ENCODE data around the gene ARHGAP11A. TPM values are rescaled to one million over a fixed set of nuclear protein-coding genes. Genes with fewer than 3 reads are reported as not detected.

Gene ARHGAP11A
- total and polyA plus RNA-seq, 2 of the 13 experiments (the other 11 are each of a cell fraction or from before 2014, with no cell fraction given), result 5.1 to 46.3 TPM

- no peak overlapping the region for H3K4me3 ChIP-seq (replicated peaks in 1 of 3; ENCODE audit: insufficient read depth in 1 of 3, low read depth in 2 of 3, low read length in 3 of 3)
- TF ChIP-seq, protein P1, sequence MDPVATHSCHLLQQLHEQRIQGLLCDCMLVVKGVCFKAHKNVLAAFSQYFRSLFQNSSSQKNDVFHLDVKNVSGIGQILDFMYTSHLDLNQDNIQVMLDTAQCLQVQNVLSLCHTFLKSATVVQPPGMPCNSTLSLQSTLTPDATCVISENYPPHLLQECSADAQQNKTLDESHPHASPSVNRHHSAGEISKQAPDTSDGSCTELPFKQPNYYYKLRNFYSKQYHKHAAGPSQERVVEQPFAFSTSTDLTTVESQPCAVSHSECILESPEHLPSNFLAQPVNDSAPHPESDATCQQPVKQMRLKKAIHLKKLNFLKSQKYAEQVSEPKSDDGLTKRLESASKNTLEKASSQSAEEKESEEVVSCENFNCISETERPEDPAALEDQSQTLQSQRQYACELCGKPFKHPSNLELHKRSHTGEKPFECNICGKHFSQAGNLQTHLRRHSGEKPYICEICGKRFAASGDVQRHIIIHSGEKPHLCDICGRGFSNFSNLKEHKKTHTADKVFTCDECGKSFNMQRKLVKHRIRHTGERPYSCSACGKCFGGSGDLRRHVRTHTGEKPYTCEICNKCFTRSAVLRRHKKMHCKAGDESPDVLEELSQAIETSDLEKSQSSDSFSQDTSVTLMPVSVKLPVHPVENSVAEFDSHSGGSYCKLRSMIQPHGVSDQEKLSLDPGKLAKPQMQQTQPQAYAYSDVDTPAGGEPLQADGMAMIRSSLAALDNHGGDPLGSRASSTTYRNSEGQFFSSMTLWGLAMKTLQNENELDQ (CRISPR knock-in tag; IDR thresholded peaks at IDR 0.05; ENCODE audit: borderline replicate concordance), result no peak
- no peak for TF ChIP-seq SIX1 (CRISPR knock-in tag; IDR thresholded peaks at IDR 0.05; ENCODE audit: borderline replicate concordance)
- no peak for TF ChIP-seq YEATS2 (CRISPR knock-in tag; IDR thresholded peaks at IDR 0.05; ENCODE audit: borderline replicate concordance)
- TF ChIP-seq, protein P2, sequence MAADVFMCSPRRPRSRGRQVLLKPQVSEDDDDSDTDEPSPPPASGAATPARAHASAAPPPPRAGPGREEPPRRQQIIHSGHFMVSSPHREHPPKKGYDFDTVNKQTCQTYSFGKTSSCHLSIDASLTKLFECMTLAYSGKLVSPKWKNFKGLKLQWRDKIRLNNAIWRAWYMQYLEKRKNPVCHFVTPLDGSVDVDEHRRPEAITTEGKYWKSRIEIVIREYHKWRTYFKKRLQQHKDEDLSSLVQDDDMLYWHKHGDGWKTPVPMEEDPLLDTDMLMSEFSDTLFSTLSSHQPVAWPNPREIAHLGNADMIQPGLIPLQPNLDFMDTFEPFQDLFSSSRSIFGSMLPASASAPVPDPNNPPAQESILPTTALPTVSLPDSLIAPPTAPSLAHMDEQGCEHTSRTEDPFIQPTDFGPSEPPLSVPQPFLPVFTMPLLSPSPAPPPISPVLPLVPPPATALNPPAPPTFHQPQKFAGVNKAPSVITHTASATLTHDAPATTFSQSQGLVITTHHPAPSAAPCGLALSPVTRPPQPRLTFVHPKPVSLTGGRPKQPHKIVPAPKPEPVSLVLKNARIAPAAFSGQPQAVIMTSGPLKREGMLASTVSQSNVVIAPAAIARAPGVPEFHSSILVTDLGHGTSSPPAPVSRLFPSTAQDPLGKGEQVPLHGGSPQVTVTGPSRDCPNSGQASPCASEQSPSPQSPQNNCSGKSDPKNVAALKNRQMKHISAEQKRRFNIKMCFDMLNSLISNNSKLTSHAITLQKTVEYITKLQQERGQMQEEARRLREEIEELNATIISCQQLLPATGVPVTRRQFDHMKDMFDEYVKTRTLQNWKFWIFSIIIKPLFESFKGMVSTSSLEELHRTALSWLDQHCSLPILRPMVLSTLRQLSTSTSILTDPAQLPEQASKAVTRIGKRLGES (CRISPR knock-in tag; IDR thresholded peaks at IDR 0.05; ENCODE audit: borderline replicate concordance), result no peak
- no peak for TF ChIP-seq EHMT2 (IDR thresholded peaks at IDR 0.05; ENCODE audit: borderline replicate concordance, low read depth, low read length)
- no peak for TF ChIP-seq NR2F6 (IDR thresholded peaks at IDR 0.05)
- TF ChIP-seq NR2F6 (CRISPR knock-in tag; IDR thresholded peaks at IDR 0.05), result no peak
- no peak for TF ChIP-seq ATF7 (IDR thresholded peaks at IDR 0.05)
- no peak for TF ChIP-seq ATF7 (CRISPR knock-in tag; IDR thresholded peaks at IDR 0.05)
- no peak for TF ChIP-seq CBX1 (IDR thresholded peaks at IDR 0.05; ENCODE audit: low read depth)
- TF ChIP-seq EP300 (IDR thresholded peaks at IDR 0.05; ENCODE audit: low read depth in 2 of 2, low read length in 2 of 2), result no peak
- TF ChIP-seq EP300 (CRISPR knock-in tag; IDR thresholded peaks at IDR 0.05; ENCODE audit: borderline replicate concordance), result no peak
- TF ChIP-seq ZNF629 (CRISPR knock-in tag; conservative IDR thresholded peaks at IDR 0.05), result no peak
- intact Hi-C loops (cut with micrococcal nuclease; ENCODE audit: unreplicated experiment) (no loop called here), in situ Hi-C loops (cut with HindIII; ENCODE audit: extremely low pct_ligation_motif_present, low pct_unique_long_range_greater_than_20kb) (no loop called here)
- no peaks in the 10 kb centered on the region; a peak in 1 of 5 replicates for H3K27me3 ChIP-seq (ENCODE audit: control insufficient read depth in 1 of 2, insufficient read depth in 2 of 2, low read length in 2 of 2)
- H3K9me3 ChIP-seq (ENCODE audit: low read length), result no peaks in the 10 kb centered on the region
- 50% methylated on average over 5 of the region's 5 CpGs for WGBS (ENCODE audit: low lambda C conversion rate)
- CTCF ChIA-PET (ENCODE audit: low intra/inter-chr PET ratio, low total read pairs), result no interaction called here
- no peak overlapping the region for H2AFZ ChIP-seq (ENCODE audit: low read length)
- no peak overlapping the region for H3K4me2 ChIP-seq (ENCODE audit: low read depth, low read length)
- no peaks in the 10 kb centered on the region for H3K4me1 ChIP-seq (ENCODE audit: insufficient read depth, low read length)
- FAIRE-seq (no peak), DNase-seq (ENCODE audit: low spot score) (no peak), ATAC-seq (no peak)
- no TSS peak for BruUV-seq (replicated peaks)
- H3K79me2 ChIP-seq (ENCODE audit: insufficient read depth, low read length), result no peaks in the 10 kb centered on the region
- H3K9ac ChIP-seq (ENCODE audit: insufficient read depth, low read depth, low read length), result no peak overlapping the region
- no peak overlapping the region for H3K27ac ChIP-seq (ENCODE audit: extremely low read length, insufficient read depth, low read length)
- H3K36me3 ChIP-seq (replicated peaks in 1 of 2; ENCODE audit: control insufficient read depth in 1 of 2, insufficient read depth in 2 of 2, low read length in 2 of 2), result peaks cover 0 to under 1% of the 10 kb centered on the region in 2 experiments; a peak in 1 of 5 replicates
- POLR2A ChIA-PET, result no interaction called here
- no peaks in the 10 kb centered on the region for H4K20me1 ChIP-seq (ENCODE audit: insufficient read depth, low read length)
Observed at GRCh38 chr15:32642667-32643435, 27.5 kb downstream of the ARHGAP11A start.

Data from HepG2 (cell line).